IMR-90 (cell line): ENCODE data around the gene GCC1. TPM values are rescaled to one million over a fixed set of nuclear protein-coding genes. Genes with fewer than 3 reads are reported as not detected.

Experiments used
- ATAC-seq: fragments of 200-7000 bp; cut with Tn5 transposase; 2 replicates; pipeline ENCODE4 v1.9.1; 2020; ENCODE audit warnings: low read depth, mild to moderate bottlenecking, moderate library complexity
- BruUV-seq: library from RNA; stranded (reverse); fragments of 400-500 nt; replicated peaks from 2 replicates; lab custom pipeline; 2021; lab: Mats Ljungman, UMichigan
- CTCF ChIA-PET: fragments of 300-600 bp; formaldehyde crosslinking; extraction: SDS; loops from one replicate; lab custom pipeline; 2021; ENCODE audit warnings: antibody characterized with exemption; lab: Yijun Ruan, JAX
- POLR2A ChIA-PET: fragments of 300-600 bp; sonication (Branson Sonifier 250); formaldehyde crosslinking; loops from one replicate; lab custom pipeline; 2022; ENCODE audit warnings: antibody characterized with exemption; ENCODE audit not compliant: unreplicated experiment; lab: Charles Lee
- DNase-seq: peaks from one replicate; pipeline ENCODE4 v3.0.0; 2013
- H2AFZ ChIP-seq: replicated peaks from 2 replicates; pipeline ENCODE3; 2013; ENCODE audit warnings: low read length, mild to moderate bottlenecking; ENCODE audit not compliant: poor library complexity
- H2AK5ac ChIP-seq: 2 replicates; pipeline ENCODE4 v1.6.1; 2013; ENCODE audit warnings: low read depth, low read length, inconsistent platforms
- H2AK9ac ChIP-seq: replicated peaks from 2 replicates; pipeline ENCODE3; 2013; ENCODE audit warnings: mild to moderate bottlenecking, low read depth, low read length, moderate library complexity; ENCODE audit not compliant: poor library complexity
- H2BK120ac ChIP-seq: 2 replicates; pipeline ENCODE4 v1.6.1; 2013; ENCODE audit warnings: low read depth, low read length, inconsistent platforms
- H2BK15ac ChIP-seq: 3 replicates; pipeline ENCODE4 v1.6.1; 2013; ENCODE audit warnings: low read depth, low read length, inconsistent platforms
- H2BK20ac ChIP-seq: 2 replicates; pipeline ENCODE4 v1.6.1; 2013; ENCODE audit warnings: low read depth, mild to moderate bottlenecking, inconsistent platforms, low read length, moderate library complexity
- H2BK5ac ChIP-seq: 2 replicates; pipeline ENCODE4 v1.6.1; 2013; ENCODE audit warnings: mild to moderate bottlenecking, low read depth, low read length, inconsistent platforms; ENCODE audit not compliant: poor library complexity, severe bottlenecking
- H3K14ac ChIP-seq: replicated peaks from 2 replicates; pipeline ENCODE4 v1.6.1; 2013; ENCODE audit warnings: low read depth, low read length, inconsistent platforms
- H3K18ac ChIP-seq: 2 replicates; pipeline ENCODE4 v1.6.1; 2013; ENCODE audit warnings: low read depth, low read length, control low read depth
- H3K23ac ChIP-seq: 2 replicates; pipeline ENCODE4 v1.6.1; 2013; ENCODE audit warnings: low read depth, low read length, inconsistent platforms
- H3K27ac ChIP-seq: 2 replicates; pipeline ENCODE4 v1.5.1; 2013; ENCODE audit warnings: mild to moderate bottlenecking, control low read depth, low read length; ENCODE audit not compliant: insufficient read depth
- H3K27me3 ChIP-seq: 2 replicates; pipeline ENCODE4 v1.6.1; 2013; ENCODE audit warnings: low read length; ENCODE audit not compliant: control insufficient read depth, insufficient read depth
- H3K36me3 ChIP-seq: 2 replicates; pipeline ENCODE4 v1.6.1; 2013; ENCODE audit warnings: low read length, mixed read lengths; ENCODE audit not compliant: control insufficient read depth, insufficient read depth
- H3K4ac ChIP-seq: 2 replicates; pipeline ENCODE4 v1.6.1; 2013; ENCODE audit warnings: low read depth, low read length, inconsistent platforms
- H3K4me1 ChIP-seq: 2 replicates; pipeline ENCODE4 v1.6.1; 2013; ENCODE audit warnings: low read length, mixed read lengths; ENCODE audit not compliant: control insufficient read depth, insufficient read depth
- H3K4me2 ChIP-seq: 2 replicates; pipeline ENCODE4 v1.6.1; 2013; ENCODE audit warnings: low read depth, mild to moderate bottlenecking, control low read depth, low read length, moderate library complexity
- H3K4me3 ChIP-seq: 2 replicates; pipeline ENCODE4 v1.5.1; 2013; ENCODE audit warnings: low read depth, mild to moderate bottlenecking, control low read depth, low read length, moderate library complexity; ENCODE audit not compliant: insufficient read depth
- H3K56ac ChIP-seq: 2 replicates; pipeline ENCODE4 v1.6.1; 2013; ENCODE audit warnings: low read length, inconsistent platforms; ENCODE audit not compliant: insufficient read depth; ENCODE audit errors: extremely low read depth
- H3K79me1 ChIP-seq, 2 experiments: 2 replicates each; pipeline ENCODE4 v1.6.1; 2013; ENCODE audit warnings: low read length in 2 of 2, inconsistent platforms in 1 of 2, low read depth in 1 of 2
- H3K9ac ChIP-seq: 2 replicates; pipeline ENCODE4 v1.6.1; 2013; ENCODE audit warnings: low read depth, low read length, control low read depth
- H3K9me1 ChIP-seq: 2 replicates; pipeline ENCODE4 v1.6.1; 2013; ENCODE audit warnings: low read length, inconsistent platforms; ENCODE audit not compliant: insufficient read depth
- H3K9me3 ChIP-seq: 2 replicates; pipeline ENCODE4 v1.6.1; 2013; ENCODE audit warnings: low read length; ENCODE audit not compliant: control insufficient read depth, insufficient read depth
- H4K20me1 ChIP-seq: 2 replicates; pipeline ENCODE4 v1.6.1; 2013; ENCODE audit warnings: low read length, inconsistent platforms; ENCODE audit not compliant: insufficient read depth
- H4K5ac ChIP-seq: 2 replicates; pipeline ENCODE4 v1.6.1; 2013; ENCODE audit warnings: mild to moderate bottlenecking, low read depth, low read length, control low read depth
- H4K8ac ChIP-seq, 2 experiments: 2 replicates each; pipeline ENCODE4 v1.6.1; 2013; ENCODE audit warnings: low read depth in 2 of 2, low read length in 2 of 2, control low read depth in 1 of 2, inconsistent platforms in 1 of 2
- H4K91ac ChIP-seq: 2 replicates; pipeline ENCODE4 v1.6.1; 2013; ENCODE audit warnings: low read depth, low read length, inconsistent platforms; ENCODE audit not compliant: insufficient read depth
- BHLHE40 ChIP-seq: fragments of 150-350 bp; IDR thresholded peaks from 2 replicates; pipeline ENCODE4 v1.6.1; 2016; ENCODE audit warnings: mild to moderate bottlenecking, low read depth, low read length
- CEBPB ChIP-seq: IDR thresholded peaks from 2 replicates; pipeline ENCODE4 v1.6.1; 2012; ENCODE audit warnings: low read depth, low read length, improper control_type of control experiment
- CHD1 ChIP-seq: IDR thresholded peaks from 2 replicates; pipeline ENCODE4 v1.6.1; 2012; ENCODE audit warnings: low read depth, low read length, improper control_type of control experiment
- CTCF ChIP-seq: conservative IDR thresholded peaks from 2 replicates; pipeline ENCODE4 v1.5.1; 2012; ENCODE audit warnings: mild to moderate bottlenecking, low read depth, low read length, improper control_type of control experiment
- FOS ChIP-seq: fragments of 150-350 bp; IDR thresholded peaks from 2 replicates; pipeline ENCODE4 v1.6.1; 2016; ENCODE audit warnings: low read depth, low read length
- MAFK ChIP-seq: IDR thresholded peaks from 2 replicates; pipeline ENCODE4 v1.6.1; 2012; ENCODE audit warnings: low read depth, low read length, improper control_type of control experiment
- MAZ ChIP-seq: IDR thresholded peaks from 2 replicates; pipeline ENCODE4 v1.6.1; 2012; ENCODE audit warnings: low read depth, mild to moderate bottlenecking, low read length, improper control_type of control experiment, moderate library complexity, borderline replicate concordance
- MXI1 ChIP-seq: IDR thresholded peaks from 2 replicates; pipeline ENCODE4 v1.6.1; 2012; ENCODE audit warnings: low read depth, mild to moderate bottlenecking, low read length, moderate library complexity, borderline replicate concordance
- NFE2L2 ChIP-seq: fragments of 150-350 bp; IDR thresholded peaks from 2 replicates; pipeline ENCODE4 v1.6.1; 2016; ENCODE audit warnings: low read depth, mild to moderate bottlenecking, low read length
- POLR2A ChIP-seq: IDR thresholded peaks from 2 replicates; pipeline ENCODE4 v1.6.1; 2012; ENCODE audit warnings: mild to moderate bottlenecking, low read depth, low read length
- RAD21 ChIP-seq: IDR thresholded peaks from 2 replicates; pipeline ENCODE4 v1.6.1; 2012; ENCODE audit warnings: low read length, improper control_type of control experiment
- RCOR1 ChIP-seq: IDR thresholded peaks from 2 replicates; pipeline ENCODE4 v1.6.1; 2012; ENCODE audit warnings: mild to moderate bottlenecking, low read length, improper control_type of control experiment; ENCODE audit not compliant: insufficient replicate concordance
- SMC3 ChIP-seq: fragments of 150-350 bp; IDR thresholded peaks from 2 replicates; pipeline ENCODE4 v1.6.1; 2016; ENCODE audit warnings: low read depth, mild to moderate bottlenecking, antibody characterized with exemption, low read length, moderate library complexity
- WGBS, 2 experiments: methylation state at CpG; one replicate each; pipeline versions ENCODE4 v1.1.5 to v1.1.7; 2013; ENCODE audit warnings: missing lambda C conversion rate in 2 of 2; ENCODE audit not compliant: insufficient read length in 1 of 2; ENCODE audit errors: extremely low coverage in 2 of 2; 5-methylcytosine and 5-hydroxymethylcytosine counted together
- dilution Hi-C: fragments of 300-500 bp; cut with HindIII; formaldehyde crosslinking; loops from one replicate; pipeline ENCODE4 v1.14.3; 2018; ENCODE audit warnings: low sequenced_read_pairs; ENCODE audit not compliant: unreplicated experiment
- in situ Hi-C: fragments of 300-500 bp; cut with MboI; formaldehyde crosslinking; loops from 3 replicates; pipeline ENCODE4 v1.14.3; 2019; ENCODE audit warnings: low sequenced_read_pairs, inconsistent platforms, mixed read lengths
- intact Hi-C: fragments of 100-400 bp; cut with micrococcal nuclease; formaldehyde crosslinking; loops from 2 replicates; pipeline ENCODE4 v1.10.0; 2022
- polyA plus RNA-seq, 3 experiments: library from polyadenylated mRNA; depleted of rRNA; stranded (reverse); fragments of >200 nt; gene quantifications; 2 replicates each; pipeline ENCODE4 v1.2.3, GENCODE V29; 2012; ENCODE audit warnings: low replicate concordance in 1 of 3
- total RNA-seq: library from RNA; depleted of rRNA; stranded (reverse); fragments of >200 nt; gene quantifications from 2 replicates; pipeline ENCODE4 v1.2.3, GENCODE V29; 2012

Gene GCC1
- total and polyA plus RNA-seq, 2 of the 4 experiments (the other 2 are of a cell fraction), result 6.1 to 22.9 TPM

- H4K20me1 ChIP-seq, result peaks cover 35% of the 10 kb centered on the region
- H3K18ac ChIP-seq, result no peak overlapping the region
- H2AFZ ChIP-seq, result no peak overlapping the region
- H3K9me1 ChIP-seq, result peaks cover 17% of the 10 kb centered on the region
- POLR2A ChIA-PET, result no interaction called here
- in situ Hi-C loops, result no loop called here
- peak overlapping the region; percentile 60; the same call in 1 of the 2 replicates for H4K5ac ChIP-seq
- H3K27ac ChIP-seq, result no peak overlapping the region
- H4K91ac ChIP-seq, result no peak overlapping the region
- H3K23ac ChIP-seq, result no peak overlapping the region
- no peak for TF ChIP-seq MAFK
- TF ChIP-seq FOS, result no peak
- TF ChIP-seq POLR2A, result no peak
- TF ChIP-seq CHD1, result no peak
- TF ChIP-seq MAZ, result no peak
- no peak for TF ChIP-seq CEBPB
- no peak for TF ChIP-seq MXI1
- no peak for TF ChIP-seq SMC3
- no peak for TF ChIP-seq RCOR1
- no peak for TF ChIP-seq NFE2L2
- no peak for TF ChIP-seq RAD21
- TF ChIP-seq CTCF, result no peak
- TF ChIP-seq BHLHE40, result no peak
- H3K56ac ChIP-seq, result no peak overlapping the region
- H2BK5ac ChIP-seq, result no peak overlapping the region
- H3K36me3 ChIP-seq, result peaks cover 23% of the 10 kb centered on the region
- no peak overlapping the region for H3K14ac ChIP-seq
- H3K9me3 ChIP-seq, result no peaks in the 10 kb centered on the region
- H3K4me2 ChIP-seq, result no peak overlapping the region
- intact Hi-C loops, result loop anchor here (5.0 to 10.0 kb wide), 2 partner anchors 194 to 448 kb away; partner anchors contain the start of genes LRRC4 and ZNF800
- no TSS peak for BruUV-seq
- DNase-seq (no peak), ATAC-seq (no peak)
- no peak overlapping the region for H2BK15ac ChIP-seq
- 90% methylated on average over 2 of the region's 2 CpGs; no CpG with 5 or more reads in 1 of the 2 experiments for WGBS, 2 experiments
- CTCF ChIA-PET, result no interaction called here
- H3K9ac ChIP-seq, result no peak overlapping the region
- peak overlapping the region; percentile 92; the same call in 1 of the 2 replicates for H3K4ac ChIP-seq
- H2BK20ac ChIP-seq, result no peak overlapping the region
- H2BK120ac ChIP-seq, result no peak overlapping the region
- no peak overlapping the region for H2AK9ac ChIP-seq
- no peaks in the 10 kb centered on the region for H3K27me3 ChIP-seq
- H3K4me3 ChIP-seq, result no peak overlapping the region
- H4K8ac ChIP-seq, result peak overlapping the region; percentile 94 to 100; a peak in 2 of 4 replicates
- peak overlapping the region; percentile 74; the same call in 1 of the 2 replicates for H2AK5ac ChIP-seq
- dilution Hi-C loops, result no loop called here
- H3K79me1 ChIP-seq, result peaks cover 29 to 71% of the 10 kb centered on the region in 2 experiments
- peaks cover 21% of the 10 kb centered on the region for H3K4me1 ChIP-seq
These were observed 950 bp upstream of the GCC1 start for GRCh38 chr7:127586346-127586745.
